Prostate gland (tissue), 2 donors: ENCODE data around the gene EIF4G3. TPM values are rescaled to one million over a fixed set of nuclear protein-coding genes. Genes with fewer than 3 reads are reported as not detected.
"Not testable (repeated sequence)": the region's sequence is repeated elsewhere in the genome, so short reads cannot be mapped to it uniquely, and the experiment has no call there.

Experiments used
- DNase-seq: peaks from one replicate; pipeline ENCODE4 v3.0.0-alpha.2; 2019; ENCODE audit warnings: low spot score
- H3K27ac ChIP-seq, 2 donors: fragments of 200-600 bp; sonication (generic); 2 replicates each; pipeline ENCODE4 v1.5.1; 2017 to 2019
- H3K27me3 ChIP-seq: fragments of 200-600 bp; sonication (generic); replicated peaks from 2 replicates; pipeline ENCODE4 v1.5.1; 2019; ENCODE audit not compliant: insufficient read depth
- H3K36me3 ChIP-seq, 2 donors: fragments of 200-600 bp; sonication (generic); 1 replicate in 1 of 2; 2 replicates in 1 of 2; pipeline versions ENCODE4 v1.5.1 to v1.8.1; 2017 to 2019
- H3K4me1 ChIP-seq: fragments of 200-600 bp; sonication (generic); replicated peaks from 2 replicates; pipeline ENCODE4 v1.5.1; 2019
- H3K4me3 ChIP-seq, 2 donors: fragments of 200-600 bp; sonication (generic); 2 replicates each; pipeline ENCODE4 v1.5.1; 2017 to 2019
- H3K9me3 ChIP-seq: fragments of 200-600 bp; sonication (generic); 2 replicates; pipeline ENCODE4 v1.5.1; 2017
- CTCF ChIP-seq, 4 experiments: fragments of 200-600 bp in 2 of 4; fragments of 450-650 bp in 2 of 4; sonication (generic) in 2 of 4; IDR thresholded peaks; 1 replicate in 3 of 4; 2 replicates in 1 of 4; pipeline ENCODE4 v1.5.1; 2016 to 2019; ENCODE audit warnings: antibody characterized with exemption in 4 of 4, mild to moderate bottlenecking in 2 of 4, moderate library complexity in 2 of 4
- POLR2A ChIP-seq: fragments of 450-650 bp; IDR thresholded peaks from one replicate; pipeline ENCODE4 v1.6.1; 2016; ENCODE audit warnings: antibody characterized with exemption, mild to moderate bottlenecking
- POLR2AphosphoS5 ChIP-seq: sonication (generic); formaldehyde crosslinking; IDR thresholded peaks from one replicate; pipeline ENCODE4 v1.6.1; 2017; ENCODE audit warnings: antibody characterized with exemption
- WGBS: methylation state at CpG from one replicate; pipeline ENCODE4 v1.1.5; 2018; 5-methylcytosine and 5-hydroxymethylcytosine counted together
- intact Hi-C: fragments of 100-400 bp; cut with DNase I; formaldehyde crosslinking; loops from one replicate; pipeline ENCODE4 v1.14.2; 2022
- total RNA-seq, 2 donors: library from RNA; depleted of rRNA; stranded (reverse); fragments of >200 nt; gene quantifications; one replicate each; pipeline ENCODE4 v1.1.0, GENCODE V29; 2016

The EIF4G3 gene
- total RNA-seq, 2 donors from 2014 or later: 28.3 to 81.1 TPM

- intact Hi-C loops: no loop called here
- Histone ChIP-seq H3K4me3 (no peak overlapping the region), H3K27ac (no peak overlapping the region), H3K4me1 (no peaks in the 10 kb centered on the region), H3K9me3 (no peaks in the 10 kb centered on the region), H3K27me3 (no peaks in the 10 kb centered on the region), H3K36me3 (no peaks in the 10 kb centered on the region)
- 96% methylated on average over 2 of the region's 2 CpGs for WGBS
- DNase-seq: no peak
- no peak for TF ChIP-seq CTCF (IDR thresholded peaks at IDR 0.05)
- no peak for TF ChIP-seq POLR2AphosphoS5
- no peak for TF ChIP-seq POLR2A
Observed at GRCh38 chr1:20913242-20913641, 263.5 kb downstream of the EIF4G3 start.

- 100% methylated on average over 2 of the region's 2 CpGs for WGBS
- H3K36me3 ChIP-seq, H3K27ac ChIP-seq, H3K27me3 ChIP-seq, H3K4me3 ChIP-seq, H3K4me1 ChIP-seq, intact Hi-C loops, H3K9me3 ChIP-seq, DNase-seq: not testable (repeated sequence)
Observed at GRCh38 chr1:20907526-20907925, 269.2 kb downstream of the EIF4G3 start.

GRCh38 chr1:20903437-20903836 lies 273.3 kb downstream of the EIF4G3 start:
- no peak overlapping the region for H3K27ac ChIP-seq
- DNase-seq: no peak
- TF ChIP-seq CTCF (IDR thresholded peaks at IDR 0.05) (no peak), POLR2AphosphoS5 (no peak), POLR2A (no peak)
- H3K27me3 ChIP-seq: no peaks in the 10 kb centered on the region
- intact Hi-C loops: no loop called here
- H3K4me3 ChIP-seq: no peak overlapping the region
- H3K9me3 ChIP-seq: no peaks in the 10 kb centered on the region
- no peaks in the 10 kb centered on the region for H3K4me1 ChIP-seq
- 57% methylated on average over 2 of the region's 2 CpGs for WGBS
- H3K36me3 ChIP-seq: no peaks in the 10 kb centered on the region

- DNase-seq: no peak
- Histone ChIP-seq H3K27ac (no peak overlapping the region), H3K4me3 (no peak overlapping the region), H3K4me1 (no peaks in the 10 kb centered on the region), H3K9me3 (no peaks in the 10 kb centered on the region), H3K27me3 (no peaks in the 10 kb centered on the region), H3K36me3 (no peaks in the 10 kb centered on the region)
- intact Hi-C loops: no loop called here
- TF ChIP-seq POLR2A (no peak), POLR2AphosphoS5 (no peak), CTCF (IDR thresholded peaks at IDR 0.05) (no peak)
Observed at GRCh38 chr1:20900056-20900455, 276.6 kb downstream of the EIF4G3 start.

- no peak for DNase-seq
- Histone ChIP-seq H3K4me1 (no peaks in the 10 kb centered on the region), H3K27me3 (no peaks in the 10 kb centered on the region), H3K36me3 (no peaks in the 10 kb centered on the region), H3K4me3 (no peak overlapping the region), H3K27ac (no peak overlapping the region), H3K9me3 (no peaks in the 10 kb centered on the region)
- 91% methylated on average over 5 of the region's 5 CpGs for WGBS
- TF ChIP-seq POLR2AphosphoS5: no peak
- no peak for TF ChIP-seq POLR2A
- TF ChIP-seq CTCF (IDR thresholded peaks at IDR 0.05): no peak
- intact Hi-C loops: no loop called here
Observed at GRCh38 chr1:20899154-20899972, 277.3 kb downstream of the EIF4G3 start.
